Endothelial cell of umbilical vein (primary cell): Measurements from ENCODE around the gene SPATA6L.

Experiments
- CTCF ChIP-seq, 2 donors: IDR thresholded peaks; 1 replicate in 1 of 2; 2 replicates in 1 of 2; pipeline ENCODE4 v1.5.1; 2011; ENCODE audit warnings: low read length in 2 of 2, mild to moderate bottlenecking in 2 of 2, moderate library complexity in 2 of 2, control low read depth in 1 of 2, inconsistent platforms in 1 of 2, low read depth in 1 of 2; ENCODE audit not compliant: insufficient read depth in 1 of 2; ENCODE audit errors: extremely low read depth in 1 of 2
- GATA2 ChIP-seq: IDR thresholded peaks from 2 replicates; pipeline ENCODE4 v1.7.0; 2011; ENCODE audit warnings: low read depth, mild to moderate bottlenecking, moderate library complexity, mixed read lengths, low read length; ENCODE audit not compliant: insufficient read length, insufficient read depth
- MAX ChIP-seq: IDR thresholded peaks from 2 replicates; pipeline ENCODE4 v1.6.1; 2011; ENCODE audit not compliant: insufficient read depth, insufficient read length

- TF ChIP-seq CTCF (IDR thresholded peaks at IDR 0.05; ENCODE audit: extremely low read depth in 1 of 2, insufficient read depth in 1 of 2, low read depth in 1 of 2, low read length in 2 of 2) (no peak), MAX (no peak), GATA2 (no peak)
Observed at GRCh38 chr9:4713849-4714248, 47.6 kb upstream of the SPATA6L start.
